ENCODE results near the gene RNF10.
"Not testable (repeated sequence)": the region's sequence is repeated elsewhere in the genome, so short reads cannot be mapped to it uniquely, and the experiment has no call there.

RNF10 gene

DNA sequence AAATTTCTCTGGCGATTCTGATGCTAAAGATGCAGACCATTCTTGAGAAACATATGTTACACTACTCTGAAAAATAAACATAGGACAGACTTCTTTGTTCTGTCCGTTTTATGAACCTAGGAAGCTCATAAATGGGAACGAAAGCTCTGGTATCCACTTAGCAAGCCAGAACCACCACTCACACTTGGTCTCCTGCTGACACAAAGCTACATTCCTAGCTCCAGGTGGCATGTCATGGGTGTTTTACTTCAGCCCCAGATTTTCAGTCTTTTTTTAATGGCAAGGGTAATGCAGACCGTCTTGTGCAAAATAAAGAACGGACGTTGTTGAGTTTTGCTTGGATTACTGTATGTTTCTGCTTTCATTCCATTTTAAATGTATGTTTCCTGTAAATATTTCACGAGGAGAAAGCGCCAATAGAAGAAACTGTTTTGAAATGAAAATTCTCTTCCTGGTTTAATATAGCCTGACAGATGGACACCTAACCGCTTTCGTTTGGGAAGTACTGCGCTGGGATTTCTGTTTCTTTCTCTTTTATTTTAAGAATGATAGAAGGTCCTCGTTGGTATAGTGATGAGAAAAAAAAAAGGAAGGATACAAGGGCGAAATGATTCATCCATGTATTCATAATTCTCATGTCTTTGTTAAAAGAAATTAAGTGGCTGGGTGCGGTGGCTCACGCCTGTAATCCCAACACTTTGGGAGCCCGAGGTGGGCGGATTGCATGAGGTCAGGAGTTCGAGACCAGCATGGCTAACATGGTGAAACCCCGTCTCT is 4.3 kb upstream of the RNF10 start:
- no peak for DNase-seq

DNA sequence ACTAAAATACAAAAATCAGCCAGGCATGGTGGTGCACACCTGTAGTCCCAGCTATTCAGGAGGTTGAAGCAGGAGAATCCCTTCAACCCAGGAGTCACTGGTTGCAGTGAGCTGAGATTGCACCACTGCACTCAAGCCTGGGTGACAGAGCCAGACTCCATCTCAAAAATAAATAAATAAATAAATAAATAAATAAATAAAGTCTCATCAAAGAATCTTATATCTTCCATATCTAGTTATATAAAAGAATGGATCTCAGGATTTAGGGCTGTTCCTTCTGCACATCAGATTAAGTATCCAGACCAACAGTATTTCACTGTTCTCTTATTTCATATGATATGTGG is 3.8 kb upstream of the RNF10 start:
- not testable (repeated sequence) for DNase-seq

DNA sequence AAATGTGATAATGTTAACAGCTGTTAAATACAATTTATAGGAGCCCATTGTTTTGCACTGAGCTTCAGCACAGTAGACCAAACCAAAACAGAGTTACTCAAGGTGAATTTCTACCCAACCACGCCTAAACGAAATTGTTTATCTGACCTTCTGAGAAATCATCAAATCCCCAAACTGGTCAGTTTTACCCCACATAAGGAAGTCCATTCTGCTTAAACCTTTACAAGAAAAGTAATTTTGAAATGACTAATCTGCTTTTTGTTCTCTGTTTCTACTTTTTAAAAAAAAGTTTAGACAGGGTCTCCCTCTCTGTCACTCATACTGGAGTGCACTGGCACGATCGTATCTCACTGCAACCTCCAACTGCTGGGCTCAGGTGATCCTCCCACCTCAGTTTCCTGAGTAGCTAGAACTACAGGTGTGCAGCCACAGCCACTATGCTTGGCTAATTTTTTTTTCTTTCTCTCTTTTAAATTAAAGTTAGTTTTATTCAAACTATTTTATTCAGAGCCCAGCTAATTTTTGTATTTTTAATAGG is 1.4 kb upstream of the RNF10 start:
- DNase-seq: no peak

DNA sequence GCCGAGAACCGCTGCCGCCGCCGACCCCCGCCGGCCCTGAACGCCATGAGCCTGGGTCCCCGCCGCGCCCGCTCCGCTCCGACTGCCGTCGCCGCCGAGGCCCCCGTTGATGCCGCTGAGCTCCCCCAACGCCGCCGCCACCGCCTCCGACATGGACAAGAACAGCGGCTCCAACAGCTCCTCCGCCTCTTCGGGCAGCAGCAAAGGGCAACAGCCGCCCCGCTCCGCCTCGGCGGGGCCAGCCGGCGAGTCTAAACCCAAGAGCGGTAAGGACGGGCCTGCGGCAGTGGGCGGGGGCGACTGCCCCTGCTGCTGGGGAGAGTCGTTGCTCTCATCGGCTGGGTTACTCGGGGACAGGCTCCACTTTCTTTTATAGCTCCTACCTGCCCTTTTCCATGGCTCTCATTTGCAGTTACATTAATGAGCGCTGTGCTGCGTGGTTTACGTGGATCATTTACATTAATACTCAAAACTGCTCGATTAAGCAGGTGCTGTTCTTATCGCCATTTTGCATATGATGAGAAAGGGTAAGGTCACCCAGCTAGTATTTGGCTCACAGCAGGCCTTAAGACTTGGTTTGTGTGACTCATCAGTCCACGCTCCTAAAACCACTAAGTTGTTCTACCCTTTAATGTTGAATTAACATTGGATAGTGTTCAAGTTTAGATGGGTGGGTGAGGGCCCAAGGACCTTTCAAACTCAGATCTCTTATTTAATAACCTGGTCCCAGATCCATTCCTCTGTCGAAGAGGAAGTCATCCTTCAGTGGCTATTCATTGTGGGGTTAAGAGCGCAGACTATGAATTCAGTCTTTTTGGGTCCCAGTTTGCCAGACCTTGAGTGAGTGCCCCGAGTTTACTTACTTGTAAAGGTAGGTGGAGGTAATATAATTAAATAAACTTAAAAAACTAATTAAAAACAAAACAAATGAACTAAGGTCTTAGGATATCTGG is 823 bp downstream of the RNF10 start:
- DNase-seq: peak; percentile 33

DNA sequence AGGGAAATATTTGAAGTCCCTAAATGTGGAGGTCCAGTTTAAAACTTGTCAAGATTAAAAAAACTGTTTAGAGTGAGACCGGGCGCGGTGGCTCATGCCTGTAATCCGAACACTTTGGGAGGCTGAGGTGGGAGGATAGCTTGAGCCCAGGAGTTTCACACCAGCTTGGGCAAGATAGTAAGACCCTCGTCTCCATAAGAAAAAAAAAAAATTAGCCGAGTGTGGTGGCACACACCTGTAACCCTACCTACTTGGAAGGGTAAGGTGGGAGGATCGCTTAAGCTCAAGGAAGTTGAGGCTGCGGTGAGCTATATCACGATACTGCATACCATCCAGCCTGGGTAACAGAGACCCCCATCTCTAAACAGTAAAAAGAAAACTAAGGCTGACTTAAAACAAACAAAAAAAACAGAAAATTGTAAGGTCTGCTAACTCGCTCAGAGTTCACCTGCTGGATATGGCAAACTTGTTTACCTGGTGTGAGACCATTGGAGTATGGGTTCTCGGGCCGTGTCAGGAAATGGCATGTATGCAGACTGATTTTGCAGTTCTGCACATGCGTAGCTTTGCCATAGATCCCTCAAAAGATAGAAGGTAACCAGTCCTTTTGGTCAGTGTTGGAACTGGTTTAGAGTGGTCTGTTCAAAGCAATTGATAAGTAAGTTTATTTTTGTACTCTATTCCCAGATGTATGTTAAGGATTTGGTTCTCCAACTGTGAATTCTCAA is 2.1 kb downstream of the RNF10 start:
- peak; percentile 12 for DNase-seq

- DNase-seq: no peak
These were observed 3.7 kb downstream of the RNF10 start for GRCh38 chr12:120537856-120538220.

- DNase-seq: no peak
These were observed 4.4 kb downstream of the RNF10 start for GRCh38 chr12:120538281-120539156.

- no peak for DNase-seq
These were observed 5.1 kb downstream of the RNF10 start for GRCh38 chr12:120539303-120539702.

- no peak for DNase-seq
These were observed 6.3 kb downstream of the RNF10 start for GRCh38 chr12:120540445-120540844.

DNA sequence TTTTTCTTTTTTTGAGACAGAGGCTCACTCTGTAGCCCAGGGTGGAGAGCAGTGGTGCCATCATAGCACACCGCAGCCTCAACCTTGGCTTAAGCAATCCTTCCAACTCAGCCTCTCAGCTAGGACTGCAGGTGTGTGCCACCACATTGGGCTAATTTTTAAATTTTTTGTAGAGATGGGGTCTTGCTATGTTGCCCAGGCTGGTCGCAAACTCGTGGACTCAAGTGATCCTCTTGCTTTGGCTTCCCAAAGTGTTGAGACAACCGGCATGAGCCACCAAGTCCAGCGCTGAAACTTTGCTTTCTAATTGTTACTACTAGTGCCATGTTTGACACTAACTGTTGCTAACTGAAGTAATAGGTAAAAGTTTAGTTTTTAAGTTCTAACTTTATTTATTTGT is 8.0 kb downstream of the RNF10 start:
- no peak for DNase-seq

DNA sequence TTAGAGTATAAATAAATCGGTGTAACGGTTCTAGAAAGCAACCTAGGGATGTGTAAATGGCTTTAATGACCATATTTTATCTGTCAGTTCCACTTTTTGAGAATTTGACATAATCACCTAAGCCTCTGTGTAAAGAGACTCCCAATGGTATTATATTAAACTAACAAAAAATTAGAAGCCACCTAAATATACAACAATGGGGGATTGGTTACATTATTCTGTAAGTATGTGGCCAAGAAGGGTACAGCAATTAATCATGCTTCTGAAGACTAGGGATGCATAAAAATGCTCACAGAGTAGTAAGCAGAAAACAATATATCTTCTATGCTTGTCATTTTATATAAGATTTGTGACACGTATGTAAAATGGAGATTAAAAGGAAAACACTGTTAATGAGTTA is 10.5 kb downstream of the RNF10 start:
- DNase-seq: no peak

DNA sequence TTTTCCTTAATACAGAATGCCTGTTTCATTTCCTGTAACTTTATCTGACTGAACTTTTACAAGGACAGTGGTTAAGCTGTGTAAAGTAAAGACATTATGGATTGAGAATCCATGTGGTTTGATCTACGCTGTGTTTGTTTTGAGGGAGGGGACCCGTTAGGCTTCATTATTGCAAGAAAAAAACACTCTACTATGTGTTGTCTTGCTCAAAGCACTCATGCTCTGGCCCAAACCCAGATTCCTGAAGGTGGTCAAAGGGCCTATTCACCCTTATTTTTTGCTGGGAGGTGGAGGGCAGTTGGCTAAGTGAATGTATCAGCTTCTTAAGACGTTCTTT is 11.9 kb downstream of the RNF10 start:
- DNase-seq: no peak

GRCh38 chr12:120554678-120555077 is 20.5 kb downstream of the RNF10 start:
- DNase-seq: no peak

- DNase-seq: no peak
These were observed 23.4 kb downstream of the RNF10 start for GRCh38 chr12:120557589-120557988.

DNA sequence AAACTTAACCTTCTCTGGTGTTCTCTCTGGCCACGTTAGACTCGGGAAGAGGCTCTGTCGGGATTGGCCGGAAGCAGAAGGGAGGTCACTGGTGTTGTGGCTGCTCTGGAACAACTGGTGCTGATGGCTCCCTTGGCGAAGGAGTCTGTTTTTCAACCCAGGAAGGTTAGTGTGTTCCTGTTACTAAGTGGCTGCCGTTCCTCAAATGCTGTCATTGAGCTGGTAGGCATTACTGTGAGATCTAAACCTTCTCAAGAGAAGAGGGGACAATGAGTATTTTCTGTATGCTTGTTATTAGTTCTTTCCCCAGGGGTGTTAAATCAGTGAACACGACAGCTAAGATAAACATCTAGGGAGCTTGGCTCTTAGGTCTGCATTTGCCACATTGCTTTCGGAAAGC is 28.8 kb downstream of the RNF10 start:
- DNase-seq: no peak

GRCh38 chr12:120563495-120563894 is 29.3 kb downstream of the RNF10 start:
- DNase-seq: no peak

DNA sequence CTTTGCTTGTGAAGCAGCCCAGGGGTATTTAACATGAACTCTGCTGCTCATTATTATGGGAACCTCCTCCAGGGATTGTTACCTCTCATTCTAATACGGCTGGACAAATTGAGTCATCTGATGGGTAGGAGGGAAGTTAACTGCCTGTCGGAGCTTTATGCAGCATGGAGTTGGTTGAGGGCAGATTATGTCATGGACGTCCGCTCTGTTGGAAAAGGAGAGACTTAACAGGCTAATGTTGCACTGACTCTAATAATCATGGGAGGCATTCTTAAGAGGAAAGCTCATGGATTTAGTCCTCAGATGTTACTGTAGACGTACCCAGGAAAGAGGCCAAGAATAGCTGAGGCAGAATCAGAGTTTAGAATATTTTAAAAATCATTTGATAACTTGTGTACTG is 37.1 kb downstream of the RNF10 start:
- DNase-seq: no peak

DNA sequence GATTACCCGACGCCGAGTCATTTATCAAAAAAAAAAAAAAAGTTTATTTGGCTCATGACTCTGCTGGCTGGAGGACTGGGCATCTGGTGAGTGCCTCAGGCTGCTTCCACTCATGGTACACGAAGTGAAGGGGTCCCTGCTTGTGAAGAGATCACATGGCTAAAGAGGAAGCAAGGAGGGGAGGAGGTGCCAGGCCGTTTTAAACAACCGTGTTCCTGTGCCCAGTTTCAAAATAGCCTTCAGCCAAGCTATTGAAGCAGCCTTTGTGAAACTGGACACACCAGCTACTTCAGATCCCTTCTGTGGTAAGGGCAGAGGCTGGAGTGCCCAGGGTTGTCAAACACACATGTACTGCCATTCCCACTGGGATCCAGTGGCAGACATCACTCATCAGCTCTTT is 39.4 kb downstream of the RNF10 start:
- DNase-seq: no peak

DNA sequence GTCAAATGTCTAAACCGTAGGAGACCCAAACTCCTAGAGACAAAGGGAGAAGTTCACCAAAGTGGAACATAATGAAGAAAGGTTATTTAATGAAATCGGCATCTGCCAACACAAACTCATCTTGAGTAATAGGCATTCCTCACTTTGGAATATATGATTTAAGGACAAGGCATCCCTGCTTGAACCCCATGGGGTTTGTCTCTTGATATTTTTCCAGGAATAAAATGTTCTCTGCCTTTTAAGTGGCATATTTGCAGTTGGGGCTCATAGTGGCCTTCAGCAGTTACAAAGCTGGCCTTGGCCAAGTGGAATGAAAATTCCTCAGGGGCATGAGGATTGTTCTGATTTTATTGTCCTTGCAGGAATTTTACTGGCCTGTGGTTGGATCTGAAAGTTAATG is 40.0 kb downstream of the RNF10 start:
- DNase-seq: no peak

- DNase-seq: no peak
These were observed 45.0 kb downstream of the RNF10 start for GRCh38 chr12:120579179-120579578.

DNA sequence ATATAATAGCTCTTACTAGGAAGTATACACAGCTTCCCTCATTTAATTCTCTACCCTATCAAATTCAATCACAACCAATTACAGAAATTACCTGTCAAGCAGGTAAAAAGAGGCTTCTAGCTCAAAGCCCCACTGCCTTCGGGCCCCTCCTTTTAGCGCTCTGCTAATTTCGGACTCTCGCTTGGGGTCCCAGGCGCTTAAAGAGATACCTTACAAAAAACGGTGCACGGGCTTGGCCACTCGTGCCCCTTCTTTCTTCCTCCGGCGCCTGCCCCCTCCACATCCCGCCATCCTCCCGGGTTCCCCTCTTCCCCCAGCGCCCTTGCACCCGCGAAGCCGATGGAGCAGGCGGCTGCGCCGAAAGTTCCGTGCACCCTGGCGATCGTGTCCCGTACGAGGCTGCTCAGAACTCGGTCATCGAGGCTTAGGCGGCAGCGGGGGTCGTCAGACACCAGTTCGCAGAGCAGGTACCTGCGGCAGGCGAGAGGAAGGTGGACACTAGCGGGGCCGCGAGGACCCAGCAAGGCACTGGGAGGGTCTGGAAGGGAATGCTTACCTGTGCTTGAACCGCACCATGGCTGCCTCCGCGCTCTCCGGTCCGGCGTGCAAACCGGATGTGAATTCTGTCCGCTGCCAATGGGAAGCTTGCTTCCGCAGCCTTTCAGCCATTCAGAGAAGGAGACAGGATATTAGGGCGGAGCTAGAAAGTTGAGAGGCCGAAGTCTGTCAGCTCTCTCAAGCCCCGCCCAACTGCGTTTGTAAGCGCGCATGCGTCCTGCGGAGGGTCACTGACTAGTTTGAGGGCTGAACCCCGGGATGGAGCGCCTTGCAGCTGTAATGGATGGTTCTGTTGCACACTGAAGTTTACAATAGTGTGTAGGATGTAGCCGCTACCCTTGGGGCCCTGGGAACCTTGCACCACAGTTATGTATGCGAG is 46.9 kb downstream of the RNF10 start, which contains the start of gene POP5:
Gene POP5 (minus strand): TSS at position 616 of the 937 bp plus-strand sequence. CDS start 40 bp downstream, at position 576.
- DNase-seq: peak; percentile 93
